ENCODE results near the gene PKD2L1. TPM values are rescaled to one million over a fixed set of nuclear protein-coding genes. Genes with fewer than 3 reads are reported as not detected.
"Not testable (repeated sequence)": the region's sequence is repeated elsewhere in the genome, so short reads cannot be mapped to it uniquely, and the experiment has no call there.

PKD2L1 gene
- total RNA-seq, 2 donors from 2014 or later = 0.09 to 0.34 TPM

GRCh38 chr10:100297242-100297641 is 32.8 kb downstream of the PKD2L1 start:
- H3K9me3 ChIP-seq = no peaks in the 10 kb centered on the region
- no peaks in the 10 kb centered on the region for H3K36me3 ChIP-seq
- intact Hi-C loops (cut with DNase I) = no loop called here
- no peaks in the 10 kb centered on the region for H3K27me3 ChIP-seq (replicated peaks; ENCODE audit: insufficient read depth)
- H3K27ac ChIP-seq = no peak overlapping the region
- TF ChIP-seq POLR2AphosphoS5 (IDR thresholded peaks at IDR 0.05) (no peak), POLR2A (IDR thresholded peaks at IDR 0.05) (no peak)
- H3K4me1 ChIP-seq (replicated peaks) = no peaks in the 10 kb centered on the region
- no peak overlapping the region for H3K4me3 ChIP-seq
- DNase-seq (ENCODE audit: low spot score) = no peak
- WGBS = 64% methylated on average over 9 of the region's 9 CpGs

GRCh38 chr10:100293066-100293465 is 37.0 kb downstream of the PKD2L1 start:
- intact Hi-C loops (cut with DNase I) = no loop called here
- H3K27ac ChIP-seq = no peak overlapping the region
- no peaks in the 10 kb centered on the region for H3K4me1 ChIP-seq (replicated peaks)
- no peaks in the 10 kb centered on the region for H3K9me3 ChIP-seq
- H3K4me3 ChIP-seq = no peak overlapping the region
- no peak for DNase-seq (ENCODE audit: low spot score)
- no peaks in the 10 kb centered on the region for H3K36me3 ChIP-seq
- TF ChIP-seq POLR2A (IDR thresholded peaks at IDR 0.05) = no peak
- no peak for TF ChIP-seq CTCF (IDR thresholded peaks at IDR 0.05)
- no peak for TF ChIP-seq POLR2AphosphoS5 (IDR thresholded peaks at IDR 0.05)
- no peaks in the 10 kb centered on the region for H3K27me3 ChIP-seq (replicated peaks; ENCODE audit: insufficient read depth)

- H3K4me3 ChIP-seq; intact Hi-C loops (cut with DNase I); H3K36me3 ChIP-seq; H3K9me3 ChIP-seq; H3K4me1 ChIP-seq (replicated peaks); H3K27ac ChIP-seq; DNase-seq (ENCODE audit: low spot score); H3K27me3 ChIP-seq (replicated peaks; ENCODE audit: insufficient read depth): not testable (repeated sequence)
- 84% methylated on average over 4 of the region's 4 CpGs for WGBS
Measured at GRCh38 chr10:100292300-100292699, 37.7 kb downstream of the PKD2L1 start.

GRCh38 chr10:100291356-100291755 is 38.7 kb downstream of the PKD2L1 start:
- WGBS = 70% methylated on average over 3 of the region's 3 CpGs
- no peaks in the 10 kb centered on the region for H3K9me3 ChIP-seq
- H3K4me1 ChIP-seq (replicated peaks) = no peaks in the 10 kb centered on the region
- H3K36me3 ChIP-seq = no peaks in the 10 kb centered on the region
- TF ChIP-seq CTCF (IDR thresholded peaks at IDR 0.05) (no peak), POLR2A (IDR thresholded peaks at IDR 0.05) (no peak), POLR2AphosphoS5 (IDR thresholded peaks at IDR 0.05) (no peak)
- intact Hi-C loops (cut with DNase I) = no loop called here
- no peaks in the 10 kb centered on the region for H3K27me3 ChIP-seq (replicated peaks; ENCODE audit: insufficient read depth)
- no peak for DNase-seq (ENCODE audit: low spot score)
- no peak overlapping the region for H3K27ac ChIP-seq
- no peak overlapping the region for H3K4me3 ChIP-seq

GRCh38 chr10:100289641-100290040 is 40.4 kb downstream of the PKD2L1 start:
- H3K4me3 ChIP-seq = no peak overlapping the region
- H3K27ac ChIP-seq = no peak overlapping the region
- no peaks in the 10 kb centered on the region for H3K36me3 ChIP-seq
- WGBS = 75% methylated on average over 2 of the region's 2 CpGs
- no peaks in the 10 kb centered on the region for H3K4me1 ChIP-seq (replicated peaks)
- intact Hi-C loops (cut with DNase I) = no loop called here
- TF ChIP-seq POLR2A (IDR thresholded peaks at IDR 0.05) (no peak), CTCF (IDR thresholded peaks at IDR 0.05) (no peak), POLR2AphosphoS5 (IDR thresholded peaks at IDR 0.05) (no peak)
- H3K9me3 ChIP-seq = no peaks in the 10 kb centered on the region
- DNase-seq (ENCODE audit: low spot score) = no peak
- no peaks in the 10 kb centered on the region for H3K27me3 ChIP-seq (replicated peaks; ENCODE audit: insufficient read depth)

- no peak for DNase-seq (ENCODE audit: low spot score)
- Histone ChIP-seq H3K36me3 (no peaks in the 10 kb centered on the region), H3K4me3 (no peak overlapping the region), H3K9me3 (no peaks in the 10 kb centered on the region), H3K27me3 (replicated peaks; ENCODE audit: insufficient read depth) (no peaks in the 10 kb centered on the region), H3K4me1 (replicated peaks) (no peaks in the 10 kb centered on the region), H3K27ac (no peak overlapping the region)
- no peak for TF ChIP-seq POLR2A (IDR thresholded peaks at IDR 0.05)
- no peak for TF ChIP-seq CTCF (IDR thresholded peaks at IDR 0.05)
- intact Hi-C loops (cut with DNase I) = no loop called here
- WGBS = 85% methylated on average over 5 of the region's 5 CpGs
Measured at GRCh38 chr10:100288196-100288595, 41.8 kb downstream of the PKD2L1 start.

Measured in prostate gland (tissue), 2 donors.